Thoracic aorta (tissue), 2 donors: ENCODE measurements around the gene SDHAF1. TPM values are rescaled to one million over a fixed set of nuclear protein-coding genes. Genes with fewer than 3 reads are reported as not detected.

Experiments used
- ATAC-seq: fragments of 150-250 bp; one replicate; pipeline ENCODE4 v1.8.0; 2017; ENCODE audit warnings: low read depth; ENCODE audit not compliant: insufficient number of reproducible peaks, low FRiP score
- DNase-seq: peaks from one replicate; pipeline ENCODE4 v3.0.0-alpha.2; 2020; ENCODE audit warnings: low spot score
- H3K27ac ChIP-seq, 2 donors: fragments of 200-600 bp; sonication (generic); 1 replicate in 1 of 2; 2 replicates in 1 of 2; pipeline ENCODE4 v1.5.1; 2016; ENCODE audit warnings: mild to moderate bottlenecking in 2 of 2, moderate library complexity in 2 of 2
- H3K27me3 ChIP-seq: fragments of 200-600 bp; sonication (generic); replicated peaks from 2 replicates; pipeline ENCODE4 v1.6.0; 2016; ENCODE audit warnings: mild to moderate bottlenecking; ENCODE audit not compliant: insufficient read depth
- H3K36me3 ChIP-seq: fragments of 200-600 bp; sonication (generic); one replicate; pipeline ENCODE4 v1.5.1; 2016
- H3K4me1 ChIP-seq, 2 donors: fragments of 200-600 bp; sonication (generic); 1 replicate in 1 of 2; 2 replicates in 1 of 2; pipeline versions ENCODE4 v1.5.1 to v1.6.0; 2016; ENCODE audit warnings: low read depth in 2 of 2, mild to moderate bottlenecking in 1 of 2; ENCODE audit not compliant: control insufficient read depth in 1 of 2
- H3K4me3 ChIP-seq: fragments of 200-600 bp; sonication (generic); 2 replicates; pipeline ENCODE4 v1.5.1; 2016; ENCODE audit warnings: mild to moderate bottlenecking
- H3K9me3 ChIP-seq: fragments of 200-600 bp; sonication (generic); 2 replicates; pipeline ENCODE4 v1.5.1; 2016
- CTCF ChIP-seq: fragments of 200-600 bp; sonication (generic); IDR thresholded peaks from one replicate; pipeline ENCODE4 v1.5.1; 2019; ENCODE audit warnings: antibody characterized with exemption
- total RNA-seq, 2 donors: library from RNA; depleted of rRNA; stranded (reverse); fragments of >200 nt; gene quantifications; one replicate each; pipeline versions ENCODE4 v1.1.0 to v1.2.3, GENCODE V29; 2016

Gene SDHAF1
- total RNA-seq, 2 donors from 2014 or later, result 43.0 to 70.5 TPM

GRCh38 chr19:36006955-36007354 is 12.0 kb downstream of the SDHAF1 start:
- no peak for TF ChIP-seq CTCF
- Histone ChIP-seq H3K9me3 (no peaks in the 10 kb centered on the region), H3K27me3 (no peaks in the 10 kb centered on the region), H3K4me3 (no peak overlapping the region), H3K36me3 (no peaks in the 10 kb centered on the region), H3K27ac (no peak overlapping the region), H3K4me1 (peaks cover 5 to 14% of the 10 kb centered on the region in 2 donors)
- no peak for DNase-seq
- no peak for ATAC-seq

- no peaks in the 10 kb centered on the region for H3K9me3 ChIP-seq
- no peak for DNase-seq
- ATAC-seq, result no peak
- peaks cover 5 to 19% of the 10 kb centered on the region in 2 donors for H3K4me1 ChIP-seq
- no peaks in the 10 kb centered on the region for H3K36me3 ChIP-seq
- peak within 1 kb of the TSS; percentile 72 for H3K4me3 ChIP-seq
- peak within 1 kb of the TSS in 1 of 2 donors; percentile 14 for H3K27ac ChIP-seq
- no peaks in the 10 kb centered on the region for H3K27me3 ChIP-seq
- no peak for TF ChIP-seq CTCF
Observed at GRCh38 chr19:36008336-36008978, 13.5 kb downstream of the SDHAF1 start, which contains the start of gene SYNE4. Gene SYNE4 (minus strand): TSS chr19:36008813. CDS start chr19:36008681, 132 bp downstream.

- Histone ChIP-seq H3K36me3 (no peaks in the 10 kb centered on the region), H3K27ac (peak overlapping the region in 1 of 2 donors; percentile 14), H3K4me3 (peak overlapping the region; percentile 72), H3K27me3 (no peaks in the 10 kb centered on the region), H3K9me3 (no peaks in the 10 kb centered on the region), H3K4me1 (peaks cover 5 to 21% of the 10 kb centered on the region in 2 donors)
- ATAC-seq (peak; percentile 35), DNase-seq (no peak)
- TF ChIP-seq CTCF, result no peak
Observed at GRCh38 chr19:36009220-36009619, 14.2 kb downstream of the SDHAF1 start.

GRCh38 chr19:36009633-36010379 is 14.8 kb downstream of the SDHAF1 start:
- no peaks in the 10 kb centered on the region for H3K27me3 ChIP-seq
- H3K4me3 ChIP-seq, result peak overlapping the region; percentile 72
- no peaks in the 10 kb centered on the region for H3K36me3 ChIP-seq
- H3K9me3 ChIP-seq, result no peaks in the 10 kb centered on the region
- ATAC-seq, result no peak
- no peak for TF ChIP-seq CTCF
- H3K4me1 ChIP-seq, result peaks cover 8 to 25% of the 10 kb centered on the region in 2 donors
- H3K27ac ChIP-seq, result peak overlapping the region in 1 of 2 donors; percentile 14
- DNase-seq, result no peak

- DNase-seq, result no peak
- no peak overlapping the region for H3K27ac ChIP-seq
- H3K27me3 ChIP-seq, result no peaks in the 10 kb centered on the region
- H3K36me3 ChIP-seq, result no peaks in the 10 kb centered on the region
- H3K4me1 ChIP-seq, result peaks cover 8 to 27% of the 10 kb centered on the region in 2 donors
- ATAC-seq, result no peak
- no peak overlapping the region for H3K4me3 ChIP-seq
- no peaks in the 10 kb centered on the region for H3K9me3 ChIP-seq
- TF ChIP-seq CTCF, result no peak
Observed at GRCh38 chr19:36010402-36010801, 15.4 kb downstream of the SDHAF1 start.
